Measurements from ENCODE around the gene SLC38A9.

The SLC38A9 gene

GRCh38 chr5:55608595-55609349 is 103.4 kb downstream of the SLC38A9 start:
- no peak for DNase-seq

DNA sequence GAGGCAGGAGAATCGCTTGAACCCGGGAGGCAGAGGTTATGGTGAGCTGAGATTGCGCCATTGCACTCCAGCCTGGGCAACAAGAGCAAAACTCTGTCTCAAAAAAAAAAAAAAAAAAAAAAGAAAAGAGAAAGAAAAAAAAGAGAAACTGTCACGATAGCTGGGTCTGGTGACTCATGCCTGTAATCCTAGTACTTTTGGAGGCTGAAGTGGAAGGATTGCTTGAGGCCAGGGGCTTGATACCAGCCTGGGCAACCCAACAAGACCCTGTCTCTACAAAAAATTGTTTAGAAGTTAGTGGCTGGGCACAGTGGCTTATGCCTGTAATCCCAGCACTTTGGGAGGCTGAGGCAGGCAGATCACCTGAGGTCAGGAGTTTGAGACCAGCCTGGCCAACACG is 104.8 kb downstream of the SLC38A9 start:
- peak; percentile 47 for DNase-seq

- peak; percentile 86 for DNase-seq
These were observed 107.5 kb downstream of the SLC38A9 start for GRCh38 chr5:55604611-55605067.

GRCh38 chr5:55603922-55604321 is 108.2 kb downstream of the SLC38A9 start:
- DNase-seq, result peak; percentile 89

DNA sequence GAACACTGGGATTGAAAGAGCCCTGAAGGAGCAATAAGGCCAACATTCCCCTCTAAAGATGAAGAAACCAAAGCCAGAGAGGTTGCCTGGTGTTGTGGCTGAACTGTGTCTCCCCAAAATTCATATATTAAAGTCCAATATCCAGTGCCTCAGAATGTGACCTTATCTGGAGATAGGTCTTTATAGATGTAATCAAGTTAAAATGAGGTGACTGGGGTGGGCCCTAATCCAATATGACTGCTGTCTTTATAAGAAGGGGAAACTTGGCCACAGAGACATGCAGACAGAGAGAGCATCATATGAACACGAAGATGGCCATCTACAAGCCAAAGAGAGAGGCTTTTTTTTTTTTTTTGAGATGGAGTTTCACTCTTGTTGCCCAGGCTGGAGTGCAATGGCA is 110.5 kb downstream of the SLC38A9 start:
- DNase-seq, result no peak

DNA sequence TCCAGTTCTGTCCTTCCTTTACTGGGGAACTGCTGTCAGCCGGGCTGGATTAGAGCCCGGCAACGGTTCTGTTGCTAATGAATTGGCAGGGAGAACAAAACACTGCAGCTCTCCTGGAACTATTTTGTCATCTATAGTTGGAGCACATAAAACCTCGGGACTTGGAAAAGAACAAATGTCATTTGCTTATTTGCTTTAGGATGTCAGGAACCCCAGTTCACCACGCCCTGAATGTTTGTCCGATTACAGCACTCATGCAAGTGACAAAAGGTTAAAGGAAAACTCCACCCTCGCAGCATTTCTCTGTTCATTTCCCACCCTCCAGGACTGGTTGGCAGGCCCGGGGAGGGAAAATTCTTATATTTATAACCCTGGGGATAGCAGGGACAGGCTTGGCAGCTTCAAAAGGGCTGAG is 110.9 kb downstream of the SLC38A9 start:
- peak; percentile 90 for DNase-seq

DNA sequence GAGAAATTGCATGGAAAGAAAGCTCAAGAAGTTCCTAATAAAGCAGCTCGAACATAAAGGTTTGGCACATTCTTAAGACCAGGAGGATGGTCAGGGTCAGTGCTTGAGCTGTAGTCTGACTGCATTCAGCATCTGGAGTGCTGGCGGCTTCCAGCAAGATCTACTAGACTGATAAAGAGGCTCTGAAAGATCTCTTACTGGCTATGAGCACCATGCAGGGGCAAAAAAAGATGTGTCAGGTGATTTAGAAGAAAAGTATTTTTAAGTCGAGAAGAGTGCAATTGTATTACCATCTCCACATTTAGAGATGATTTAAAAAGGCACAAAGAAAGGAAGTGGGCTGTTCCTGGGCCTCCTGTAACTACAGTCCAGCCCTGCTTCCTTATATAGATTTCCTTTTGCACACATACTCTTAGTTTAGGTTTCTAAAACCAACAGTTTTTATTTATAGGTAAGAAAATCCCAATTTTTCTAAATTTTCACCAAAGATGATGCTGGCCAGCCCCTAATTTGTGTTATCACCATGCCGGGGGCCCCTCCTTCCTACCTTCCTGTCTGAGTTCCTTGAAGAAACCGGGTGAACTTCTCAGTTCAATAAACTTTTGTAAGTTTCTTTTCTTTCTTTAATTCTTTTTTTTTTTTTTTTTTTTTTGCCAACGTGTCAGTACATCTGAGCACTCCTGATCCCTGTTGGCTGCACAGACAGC is 111.5 kb downstream of the SLC38A9 start:
- peak; percentile 85 for DNase-seq

- DNase-seq, result no peak
These were observed 112.0 kb downstream of the SLC38A9 start for GRCh38 chr5:55600086-55600485.

DNA sequence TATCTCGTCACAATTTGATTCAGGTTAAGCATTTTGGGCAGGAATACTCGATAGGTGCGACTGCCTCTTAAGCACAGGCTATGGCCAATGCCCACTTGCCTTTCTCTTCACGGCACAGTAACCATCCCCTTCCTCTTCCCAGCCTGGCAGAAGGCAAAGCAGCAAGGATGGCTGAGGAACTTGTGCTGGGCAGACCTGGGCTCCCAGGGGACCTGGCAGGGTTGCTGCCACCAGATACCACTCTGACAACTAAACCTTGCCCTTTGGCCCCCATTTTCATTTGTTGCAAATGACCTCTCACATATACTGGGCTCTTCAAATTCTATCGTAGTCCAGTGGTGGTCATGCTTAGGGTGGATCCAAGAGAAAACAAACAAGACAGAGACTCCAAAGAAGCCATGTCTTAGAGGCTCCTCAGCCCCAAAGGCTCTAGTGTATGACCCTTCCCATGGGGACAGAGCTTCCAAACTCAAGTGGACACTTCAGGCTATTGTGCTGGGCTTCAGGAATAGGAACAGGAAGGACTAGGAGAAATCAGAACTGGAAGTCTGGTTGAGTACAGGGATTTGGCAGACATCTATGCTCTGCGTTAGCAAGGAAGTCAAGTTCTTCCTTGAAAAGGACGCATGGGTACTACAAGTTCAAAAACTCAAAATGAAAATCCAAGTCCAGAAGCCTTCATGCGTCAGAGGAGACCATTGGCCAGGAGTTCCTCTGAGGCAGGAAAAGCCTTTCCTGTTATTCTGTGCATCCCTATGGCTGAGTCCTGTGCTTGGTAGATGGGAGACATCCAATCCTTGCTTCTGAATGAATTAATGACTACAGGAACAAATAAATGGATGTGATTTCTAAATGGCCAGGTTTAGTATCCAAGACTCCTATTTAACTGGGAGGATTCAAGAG is 112.7 kb downstream of the SLC38A9 start:
- no peak for DNase-seq

GRCh38 chr5:55597014-55597981 is 114.8 kb downstream of the SLC38A9 start:
- DNase-seq, result peak; percentile 91

DNA sequence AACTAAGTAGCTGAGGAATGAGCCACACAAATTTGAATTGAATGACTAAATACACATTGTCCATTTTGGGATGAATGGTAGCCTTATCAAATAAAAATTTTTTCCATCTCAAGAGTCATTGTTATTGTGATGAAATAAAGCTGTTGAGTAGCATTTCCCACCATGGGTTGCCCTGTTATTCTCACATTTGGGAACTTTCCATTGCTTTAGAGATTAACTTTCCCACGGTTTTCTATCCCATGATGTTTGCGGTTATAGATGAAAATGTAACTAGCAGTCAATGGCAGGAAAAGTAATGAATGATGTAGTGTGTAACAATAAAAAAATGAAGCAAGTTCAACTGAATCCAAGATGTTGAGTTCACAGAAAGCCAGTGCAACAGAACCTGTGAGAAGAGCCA is 117.5 kb downstream of the SLC38A9 start:
- DNase-seq, result peak; percentile 48

DNA sequence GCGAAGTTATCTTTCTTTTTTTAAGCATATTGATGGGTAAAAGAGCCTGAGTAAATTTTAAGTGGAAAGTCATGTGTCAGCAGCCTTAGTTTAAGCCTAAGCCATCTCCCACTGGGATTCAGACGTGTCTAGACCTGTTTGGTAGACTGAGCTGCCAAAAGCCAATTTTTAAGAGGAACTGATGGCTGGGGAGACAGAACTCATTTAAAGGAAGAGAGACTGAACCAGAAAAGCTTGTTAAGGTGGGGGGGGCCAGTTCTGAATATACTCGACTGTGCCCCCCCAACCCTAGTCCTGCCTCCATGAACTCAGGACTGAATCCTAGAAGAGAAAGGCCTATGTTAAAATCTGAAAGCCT is 119.0 kb downstream of the SLC38A9 start:
- DNase-seq, result no peak

DNA sequence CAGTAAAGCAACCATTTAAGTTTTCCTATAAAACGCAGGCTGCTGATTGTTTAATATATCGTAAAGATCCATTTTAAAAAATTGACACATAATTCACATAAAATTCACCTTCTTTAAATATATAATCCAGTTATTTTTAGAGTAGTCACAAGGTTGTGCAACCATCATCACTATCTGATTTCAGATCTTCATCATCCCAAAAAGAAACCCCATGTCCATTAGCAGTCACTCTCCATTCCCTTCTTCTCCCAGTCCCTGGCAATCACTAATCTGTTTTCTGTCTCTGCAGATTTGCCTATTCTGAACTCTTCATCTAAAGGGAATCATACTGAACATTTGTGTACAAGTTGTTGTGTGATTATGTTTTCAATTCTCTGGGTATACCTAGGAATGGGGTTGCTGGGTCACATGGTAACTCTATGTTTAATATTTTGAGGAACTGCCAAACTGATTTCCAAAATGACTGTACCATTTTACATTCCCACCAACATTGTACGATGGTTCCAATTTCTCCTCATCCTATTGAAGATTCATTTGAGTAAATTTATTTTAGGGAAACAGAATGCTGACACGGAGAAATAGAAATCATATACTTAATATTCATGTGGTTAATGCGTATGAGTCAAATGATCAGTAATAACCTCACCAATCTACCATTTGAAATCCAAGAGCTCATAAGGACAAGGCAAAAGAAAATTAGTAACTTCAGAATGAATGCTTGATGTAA is 119.6 kb downstream of the SLC38A9 start:
- no peak for DNase-seq

DNA sequence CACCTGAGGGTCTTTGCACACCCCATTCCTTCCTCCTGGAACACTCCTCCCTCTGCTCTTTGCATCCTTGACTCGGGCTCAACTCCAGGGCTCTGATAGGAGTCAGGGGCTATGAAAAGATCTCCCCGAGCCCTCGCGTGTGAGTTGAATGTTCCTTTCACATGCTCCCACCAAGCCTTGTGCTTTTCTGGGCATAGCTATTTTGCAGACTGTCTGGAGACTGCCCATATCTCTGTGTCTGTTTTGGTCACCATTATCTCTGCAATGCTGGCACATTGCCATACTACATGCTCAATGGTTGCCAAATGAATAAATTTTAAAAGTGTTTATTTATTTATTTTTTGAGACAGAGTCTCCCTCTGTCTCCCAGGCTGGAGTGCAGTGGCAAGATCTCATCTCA is 120.4 kb downstream of the SLC38A9 start:
- DNase-seq, result no peak

DNA sequence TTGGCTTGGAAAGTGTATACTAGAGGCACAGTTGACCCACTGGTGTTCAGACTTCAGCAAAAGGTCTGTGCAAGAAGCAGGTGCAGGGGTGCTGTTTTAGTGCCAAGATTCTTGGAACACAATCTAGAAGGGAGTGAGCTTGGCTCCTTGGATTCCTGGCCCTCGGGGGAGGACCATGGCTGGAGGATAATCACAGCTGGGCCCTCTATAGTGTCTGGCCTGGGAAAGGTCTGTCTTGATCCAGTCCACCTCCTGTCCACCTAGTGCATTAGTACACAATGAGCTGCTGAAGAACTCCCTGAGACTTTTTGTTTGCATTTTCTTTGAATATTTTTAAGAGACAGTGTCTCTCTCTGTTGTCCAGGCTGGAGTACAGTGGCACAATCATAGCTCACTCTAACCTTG is 126.9 kb downstream of the SLC38A9 start:
- no peak for DNase-seq

DNA sequence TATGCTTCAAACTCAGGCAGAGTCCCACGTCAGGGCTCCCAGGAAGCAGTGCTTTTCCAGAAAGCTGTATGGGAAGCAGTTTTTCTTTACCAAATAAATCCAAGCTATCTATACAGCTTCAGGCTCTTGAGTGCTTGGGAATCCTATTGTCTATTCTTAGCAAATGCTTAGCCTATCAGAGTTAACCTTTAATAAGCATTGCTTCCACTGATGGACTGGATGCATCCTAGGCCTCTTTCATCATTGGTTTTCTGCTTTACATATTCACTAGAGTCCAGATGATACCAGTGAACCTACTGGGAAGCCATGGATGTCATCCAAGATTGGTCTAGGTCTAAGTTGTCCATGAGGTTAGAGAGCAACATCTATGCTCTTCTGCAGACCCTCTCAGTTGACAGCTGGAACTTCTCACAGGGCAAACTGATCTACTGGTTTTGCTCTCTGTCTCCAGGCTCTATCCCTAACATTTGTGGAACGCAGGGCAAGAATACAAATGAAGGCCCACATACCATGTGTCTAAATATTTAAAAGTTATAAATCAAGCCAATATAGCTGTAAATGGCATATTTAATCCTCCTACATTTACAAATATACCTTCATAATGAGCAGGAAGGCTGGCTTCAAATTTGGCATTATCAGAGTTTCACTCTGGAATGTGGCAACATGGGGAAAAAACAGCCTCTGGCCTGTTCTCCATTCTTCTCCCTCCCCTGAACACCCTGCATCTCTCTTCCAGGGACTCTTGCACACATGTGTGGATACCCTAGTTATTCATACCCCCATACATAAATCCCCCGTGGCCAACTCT is 127.5 kb downstream of the SLC38A9 start:
- DNase-seq, result no peak

DNA sequence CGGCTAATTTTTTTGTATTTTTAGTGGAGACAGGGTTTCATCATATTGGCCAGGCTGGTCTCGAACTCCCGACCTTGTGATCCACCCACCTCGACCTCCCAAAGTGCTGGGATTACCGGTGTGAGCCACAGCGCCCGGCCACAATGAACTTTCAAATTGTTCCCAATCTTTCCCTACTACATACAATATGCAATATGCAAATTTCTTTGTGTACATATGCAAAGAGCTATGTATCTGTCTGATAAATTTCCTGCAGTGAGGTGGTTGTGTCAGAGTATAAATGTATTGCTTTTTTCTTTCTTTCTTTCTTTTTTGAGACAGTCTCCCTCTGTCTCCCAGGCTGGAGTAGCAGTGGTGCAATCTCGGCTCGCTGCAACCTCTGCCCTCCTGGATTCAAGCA is 128.5 kb downstream of the SLC38A9 start:
- DNase-seq, result no peak

DNA sequence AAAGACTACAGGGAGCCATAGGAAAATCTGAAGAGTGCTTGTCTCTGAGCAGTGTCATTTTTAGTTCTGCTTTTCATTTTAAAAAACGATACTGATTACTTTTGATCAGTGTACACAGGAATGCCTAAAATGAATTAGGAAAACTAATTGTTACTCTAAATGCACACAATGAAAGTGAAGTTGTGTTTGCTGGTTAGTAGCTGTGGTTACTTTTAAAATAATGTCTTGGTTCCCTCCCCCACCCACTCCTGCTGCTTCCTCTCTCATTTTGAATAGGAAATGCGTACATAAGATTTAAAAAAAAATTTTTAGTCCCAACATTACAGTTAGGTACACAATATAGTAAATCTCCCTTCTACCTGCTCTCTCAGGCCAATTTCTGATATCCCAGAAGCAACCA is 129.9 kb downstream of the SLC38A9 start:
- no peak for DNase-seq

- DNase-seq, result no peak
These were observed 132.1 kb downstream of the SLC38A9 start for GRCh38 chr5:55580042-55580441.

GRCh38 chr5:55578771-55579170 is 133.4 kb downstream of the SLC38A9 start:
- no peak for DNase-seq

Measured in fibroblast of skin of right biceps (primary cell).